Fibroblast of lung (primary cell): ENCODE results near the gene NKD1. TPM values are rescaled to one million over a fixed set of nuclear protein-coding genes. Genes with fewer than 3 reads are reported as not detected.

ENCODE experiments used
- DNase-seq, 2 donors: peaks; one replicate each; pipeline versions ENCODE4 v3.0.0 to v3.0.0-alpha.2; 2010; ENCODE audit warnings: low read depth in 2 of 2
- H2AFZ ChIP-seq: 2 replicates; pipeline ENCODE4 v1.5.1; 2012; ENCODE audit warnings: low read length, control low read depth, inconsistent platforms
- H3K27ac ChIP-seq: 2 replicates; pipeline ENCODE4 v1.5.1; 2011; ENCODE audit warnings: low read length, control low read depth; ENCODE audit not compliant: insufficient read depth
- H3K27me3 ChIP-seq: 2 replicates; pipeline ENCODE4 v1.5.1; 2011; ENCODE audit warnings: mild to moderate bottlenecking, low read length; ENCODE audit not compliant: control insufficient read depth, insufficient read depth
- H3K36me3 ChIP-seq: 2 replicates; pipeline ENCODE4 v1.5.1; 2011; ENCODE audit warnings: low read length; ENCODE audit not compliant: control insufficient read depth, insufficient read depth
- H3K4me1 ChIP-seq: 2 replicates; pipeline ENCODE4 v1.5.1; 2011; ENCODE audit warnings: low read length; ENCODE audit not compliant: control insufficient read depth, insufficient read depth; ENCODE audit errors: extremely low read depth
- H3K4me2 ChIP-seq: 2 replicates; pipeline ENCODE4 v1.5.1; 2011; ENCODE audit warnings: low read length, control low read depth; ENCODE audit not compliant: insufficient read depth; ENCODE audit errors: extremely low read depth
- H3K4me3 ChIP-seq, 4 experiments: fragments of 200-600 bp in 1 of 4; sonication (generic) in 1 of 4; replicated peaks in 1 of 4; 2 replicates each; pipeline ENCODE4 v1.5.1; 2011 to 2016; ENCODE audit warnings: low read length in 4 of 4, low read depth in 3 of 4, mild to moderate bottlenecking in 3 of 4, control low read depth in 2 of 4, inconsistent platforms in 1 of 4, mixed read lengths in 1 of 4; ENCODE audit not compliant: insufficient read depth in 1 of 4; ENCODE audit errors: control extremely low read depth in 1 of 4
- H3K79me2 ChIP-seq: 2 replicates; pipeline ENCODE4 v1.5.1; 2012; ENCODE audit warnings: mild to moderate bottlenecking, low read length, inconsistent platforms; ENCODE audit not compliant: control insufficient read depth, insufficient read depth
- H3K9ac ChIP-seq: 2 replicates; pipeline ENCODE4 v1.5.1; 2011; ENCODE audit warnings: mild to moderate bottlenecking, low read length, control low read depth; ENCODE audit not compliant: insufficient read depth
- H3K9me3 ChIP-seq: 2 replicates; pipeline ENCODE4 v1.5.1; 2012; ENCODE audit warnings: low read depth, low read length; ENCODE audit not compliant: control insufficient read depth, insufficient read depth
- H4K20me1 ChIP-seq: 2 replicates; pipeline ENCODE4 v1.5.1; 2011; ENCODE audit warnings: low read length; ENCODE audit not compliant: control insufficient read depth, insufficient read depth; ENCODE audit errors: extremely low read depth
- CTCF ChIP-seq, 2 donors: IDR thresholded peaks in 1 of 2; conservative IDR thresholded peaks in 1 of 2; 1 replicate in 1 of 2; 2 replicates in 1 of 2; pipeline ENCODE4 v1.5.1; 2011 to 2012; ENCODE audit warnings: low read length in 2 of 2, control low read depth in 1 of 2, inconsistent platforms in 1 of 2, low read depth in 1 of 2, mild to moderate bottlenecking in 1 of 2
- EZH2 ChIP-seq: IDR thresholded peaks from 2 replicates; pipeline ENCODE4 v1.5.1; 2012; ENCODE audit warnings: low read length, control low read depth, mild to moderate bottlenecking; ENCODE audit errors: missing control alignments
- polyA plus RNA-seq, 2 donors: library from polyadenylated mRNA; depleted of rRNA in 1 of 2; stranded (reverse) in 1 of 2; unstranded in 1 of 2; fragments of >200 nt; gene quantifications; 2 replicates each; pipeline ENCODE4 v1.2.1, GENCODE V29; 2011 to 2012; ENCODE audit warnings: missing spikeins in 1 of 2
- total RNA-seq: library from RNA; depleted of rRNA; stranded (reverse); fragments of >200 nt; gene quantifications from 2 replicates; pipeline ENCODE4 v1.2.1, GENCODE V29; 2014

NKD1 gene
- total and polyA plus RNA-seq, 2 donors (not counting 1 experiment from before 2014, with no cell fraction given) = under 0.01 to 0.12 TPM

- Histone ChIP-seq H3K4me1 (no peaks in the 10 kb centered on the region), H3K4me2 (no peak overlapping the region), H3K79me2 (no peaks in the 10 kb centered on the region), H3K27ac (no peak overlapping the region), H3K9ac (no peak overlapping the region), H3K36me3 (no peaks in the 10 kb centered on the region), H2AFZ (no peak overlapping the region), H4K20me1 (no peaks in the 10 kb centered on the region), H3K9me3 (no peaks in the 10 kb centered on the region), H3K27me3 (peaks cover 4% of the 10 kb centered on the region), H3K4me3 (no peak overlapping the region)
- DNase-seq = no peak
- TF ChIP-seq CTCF (conservative IDR thresholded peaks at IDR 0.05 in 1 of 2, IDR thresholded peaks at IDR 0.05 in 1 of 2; ENCODE audit: low read depth in 1 of 2, low read length in 2 of 2) = no peak
- TF ChIP-seq EZH2 = no peak
Observed at GRCh38 chr16:50640919-50641817, 93.0 kb downstream of the NKD1 start.

DNA sequence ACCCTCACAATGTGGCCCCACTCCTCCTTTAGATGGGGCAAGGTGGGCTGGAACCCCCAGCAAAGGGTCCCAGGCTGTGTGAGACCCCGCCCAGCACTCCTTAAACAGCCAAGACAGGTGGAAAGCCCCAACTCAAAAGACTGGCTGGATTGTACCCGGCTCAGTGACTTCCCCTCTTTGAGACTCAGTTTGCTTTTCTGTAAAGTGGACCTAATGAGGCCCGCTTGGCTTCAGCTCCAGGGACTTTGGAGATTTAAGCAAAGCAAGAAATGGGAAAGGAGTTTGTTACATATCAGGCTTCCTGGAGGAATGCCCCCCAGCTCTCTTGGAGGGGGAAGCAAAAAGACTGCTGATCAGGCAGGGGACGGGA is 93.6 kb downstream of the NKD1 start:
- H2AFZ ChIP-seq = no peak overlapping the region
- DNase-seq = no peak
- no peaks in the 10 kb centered on the region for H3K79me2 ChIP-seq
- H3K4me1 ChIP-seq = no peaks in the 10 kb centered on the region
- no peak for TF ChIP-seq EZH2
- TF ChIP-seq CTCF (conservative IDR thresholded peaks at IDR 0.05 in 1 of 2, IDR thresholded peaks at IDR 0.05 in 1 of 2; ENCODE audit: low read depth in 1 of 2, low read length in 2 of 2) = no peak
- H3K27ac ChIP-seq = no peak overlapping the region
- H3K27me3 ChIP-seq = peaks cover 4% of the 10 kb centered on the region
- H3K4me3 ChIP-seq = no peak overlapping the region
- no peaks in the 10 kb centered on the region for H3K9me3 ChIP-seq
- H3K4me2 ChIP-seq = no peak overlapping the region
- no peak overlapping the region for H3K9ac ChIP-seq
- no peaks in the 10 kb centered on the region for H4K20me1 ChIP-seq
- no peaks in the 10 kb centered on the region for H3K36me3 ChIP-seq

DNA sequence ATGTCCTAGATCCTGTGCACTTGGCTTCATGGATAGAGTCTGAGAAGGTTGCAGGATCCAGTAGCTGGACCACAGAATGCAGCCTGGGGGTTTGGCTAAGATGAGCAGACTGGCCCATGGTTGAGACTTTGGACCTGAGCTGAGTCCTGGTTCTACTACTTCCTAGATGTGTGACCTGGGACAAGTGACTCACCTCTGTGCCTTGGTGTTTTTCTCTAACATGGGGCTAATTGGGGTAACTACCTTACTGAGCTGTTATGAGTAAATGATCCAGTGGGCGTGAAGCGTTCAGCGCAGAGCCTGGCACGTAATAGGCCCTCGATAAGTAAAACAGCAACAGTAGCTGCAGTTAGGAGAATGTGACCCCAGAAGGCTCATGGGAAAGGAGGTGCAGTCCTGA is 94.2 kb downstream of the NKD1 start:
- no peaks in the 10 kb centered on the region for H3K36me3 ChIP-seq
- H3K4me2 ChIP-seq = no peak overlapping the region
- H3K27ac ChIP-seq = no peak overlapping the region
- no peaks in the 10 kb centered on the region for H4K20me1 ChIP-seq
- no peaks in the 10 kb centered on the region for H3K4me1 ChIP-seq
- no peak overlapping the region for H3K9ac ChIP-seq
- H3K9me3 ChIP-seq = no peaks in the 10 kb centered on the region
- H3K4me3 ChIP-seq = no peak overlapping the region
- peaks cover 4% of the 10 kb centered on the region for H3K27me3 ChIP-seq
- H2AFZ ChIP-seq = no peak overlapping the region
- DNase-seq = no peak
- H3K79me2 ChIP-seq = no peaks in the 10 kb centered on the region
- TF ChIP-seq CTCF (conservative IDR thresholded peaks at IDR 0.05 in 1 of 2, IDR thresholded peaks at IDR 0.05 in 1 of 2; ENCODE audit: low read depth in 1 of 2, low read length in 2 of 2) (no peak), EZH2 (no peak)
